ENCODE data around the gene ITGA5. TPM values are rescaled to one million over a fixed set of nuclear protein-coding genes. Genes with fewer than 3 reads are reported as not detected.
"Not testable (repeated sequence)": the region's sequence is repeated elsewhere in the genome, so short reads cannot be mapped to it uniquely, and the experiment has no call there.

Gene ITGA5
- total RNA-seq, 2 donors from 2014 or later = 7.8 to 120 TPM

GRCh38 chr12:54356228-54356627, 62.8 kb downstream of the ITGA5 start:
- no peak for DNase-seq
- intact Hi-C loops (cut with DNase I) = loop anchor here (10.0 kb wide), 1 partner anchor 351 kb away; the partner anchor contains the start of genes HOXC8 and HOXC9
- Histone ChIP-seq H3K4me1 (no peaks in the 10 kb centered on the region), H3K27ac (no peak overlapping the region), H3K27me3 (no peaks in the 10 kb centered on the region), H3K9ac (ENCODE audit: low read depth in 2 of 2, low read length in 2 of 2) (no peak overlapping the region), H3K9me3 (no peaks in the 10 kb centered on the region), H3K4me3 (no peak overlapping the region), H3K36me3 (no peaks in the 10 kb centered on the region)
- TF ChIP-seq CTCF (IDR thresholded peaks at IDR 0.05) = no peak

GRCh38 chr12:54355104-54355815, 63.8 kb downstream of the ITGA5 start:
- Histone ChIP-seq H3K4me1 (no peaks in the 10 kb centered on the region), H3K36me3 (no peaks in the 10 kb centered on the region)

GRCh38 chr12:54354271-54354670, 64.8 kb downstream of the ITGA5 start:
- H3K9me3 ChIP-seq; H3K27ac ChIP-seq; H3K9ac ChIP-seq (ENCODE audit: low read depth in 2 of 2, low read length in 2 of 2); H3K27me3 ChIP-seq; DNase-seq; H3K36me3 ChIP-seq; H3K4me3 ChIP-seq; H3K4me1 ChIP-seq: not testable (repeated sequence)
- intact Hi-C loops (cut with DNase I) = loop anchor here (10.0 kb wide), 1 partner anchor 349 kb away; the partner anchor contains the start of genes HOXC8 and HOXC9

More at GRCh38 chr12:54355104-54355815, 63.8 kb downstream of the ITGA5 start:
- no peak for DNase-seq
- Histone ChIP-seq H3K27me3 (no peaks in the 10 kb centered on the region), H3K27ac (no peak overlapping the region), H3K4me3 (no peak overlapping the region), H3K9ac (ENCODE audit: low read depth in 2 of 2, low read length in 2 of 2) (no peak overlapping the region), H3K9me3 (no peaks in the 10 kb centered on the region)
- TF ChIP-seq CTCF (IDR thresholded peaks at IDR 0.05) = no peak
- intact Hi-C loops (cut with DNase I) = loop anchor here (10.0 kb wide), 1 partner anchor 350 kb away; the partner anchor contains the start of genes HOXC8 and HOXC9

GRCh38 chr12:54352891-54353874, 65.9 kb downstream of the ITGA5 start:
- no peak overlapping the region for H3K27ac ChIP-seq
- no peak for DNase-seq
- no peaks in the 10 kb centered on the region for H3K9me3 ChIP-seq
- H3K27me3 ChIP-seq = no peaks in the 10 kb centered on the region
- no peak overlapping the region for H3K4me3 ChIP-seq
- TF ChIP-seq CTCF (IDR thresholded peaks at IDR 0.05) = no peak
- no peaks in the 10 kb centered on the region for H3K4me1 ChIP-seq
- H3K36me3 ChIP-seq = peaks cover 12% of the 10 kb centered on the region
- intact Hi-C loops (cut with DNase I) = loop anchor here (10.0 kb wide), 1 partner anchor 348 kb away; the partner anchor contains the start of genes HOXC8 and HOXC9
- no peak overlapping the region for H3K9ac ChIP-seq (ENCODE audit: low read depth in 2 of 2, low read length in 2 of 2)

- Histone ChIP-seq H3K4me3 (no peak overlapping the region), H3K4me1 (no peaks in the 10 kb centered on the region)
These were observed 67.0 kb downstream of the ITGA5 start for GRCh38 chr12:54352022-54352531.

More at GRCh38 chr12:54352022-54352531, 67.0 kb downstream of the ITGA5 start:
- no peak overlapping the region for H3K9ac ChIP-seq (ENCODE audit: low read depth in 2 of 2, low read length in 2 of 2)
- no peaks in the 10 kb centered on the region for H3K27me3 ChIP-seq
- no peak for DNase-seq
- H3K9me3 ChIP-seq = no peaks in the 10 kb centered on the region
- no peak overlapping the region for H3K27ac ChIP-seq
- intact Hi-C loops (cut with DNase I) = loop anchor here (10.0 kb wide), 1 partner anchor 347 kb away; the partner anchor contains the start of genes HOXC8 and HOXC9
- no peak for TF ChIP-seq CTCF (IDR thresholded peaks at IDR 0.05)
- H3K36me3 ChIP-seq = peaks cover 20% of the 10 kb centered on the region
